ENCODE measurements around the gene RNF224. TPM values are rescaled to one million over a fixed set of nuclear protein-coding genes. Genes with fewer than 3 reads are reported as not detected.

Gene RNF224
- total RNA-seq, 4 donors from 2014 or later: 0.19 TPM; not detected in 3

- ATAC-seq (ENCODE audit: low FRiP score) (no peak), DNase-seq (ENCODE audit: low spot score) (no peak)
- TF ChIP-seq, protein P1, sequence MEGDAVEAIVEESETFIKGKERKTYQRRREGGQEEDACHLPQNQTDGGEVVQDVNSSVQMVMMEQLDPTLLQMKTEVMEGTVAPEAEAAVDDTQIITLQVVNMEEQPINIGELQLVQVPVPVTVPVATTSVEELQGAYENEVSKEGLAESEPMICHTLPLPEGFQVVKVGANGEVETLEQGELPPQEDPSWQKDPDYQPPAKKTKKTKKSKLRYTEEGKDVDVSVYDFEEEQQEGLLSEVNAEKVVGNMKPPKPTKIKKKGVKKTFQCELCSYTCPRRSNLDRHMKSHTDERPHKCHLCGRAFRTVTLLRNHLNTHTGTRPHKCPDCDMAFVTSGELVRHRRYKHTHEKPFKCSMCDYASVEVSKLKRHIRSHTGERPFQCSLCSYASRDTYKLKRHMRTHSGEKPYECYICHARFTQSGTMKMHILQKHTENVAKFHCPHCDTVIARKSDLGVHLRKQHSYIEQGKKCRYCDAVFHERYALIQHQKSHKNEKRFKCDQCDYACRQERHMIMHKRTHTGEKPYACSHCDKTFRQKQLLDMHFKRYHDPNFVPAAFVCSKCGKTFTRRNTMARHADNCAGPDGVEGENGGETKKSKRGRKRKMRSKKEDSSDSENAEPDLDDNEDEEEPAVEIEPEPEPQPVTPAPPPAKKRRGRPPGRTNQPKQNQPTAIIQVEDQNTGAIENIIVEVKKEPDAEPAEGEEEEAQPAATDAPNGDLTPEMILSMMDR (IDR thresholded peaks at IDR 0.05): no peak
Measured at GRCh38 chr9:137243626-137244485, 16.6 kb downstream of the RNF224 start.

DNA sequence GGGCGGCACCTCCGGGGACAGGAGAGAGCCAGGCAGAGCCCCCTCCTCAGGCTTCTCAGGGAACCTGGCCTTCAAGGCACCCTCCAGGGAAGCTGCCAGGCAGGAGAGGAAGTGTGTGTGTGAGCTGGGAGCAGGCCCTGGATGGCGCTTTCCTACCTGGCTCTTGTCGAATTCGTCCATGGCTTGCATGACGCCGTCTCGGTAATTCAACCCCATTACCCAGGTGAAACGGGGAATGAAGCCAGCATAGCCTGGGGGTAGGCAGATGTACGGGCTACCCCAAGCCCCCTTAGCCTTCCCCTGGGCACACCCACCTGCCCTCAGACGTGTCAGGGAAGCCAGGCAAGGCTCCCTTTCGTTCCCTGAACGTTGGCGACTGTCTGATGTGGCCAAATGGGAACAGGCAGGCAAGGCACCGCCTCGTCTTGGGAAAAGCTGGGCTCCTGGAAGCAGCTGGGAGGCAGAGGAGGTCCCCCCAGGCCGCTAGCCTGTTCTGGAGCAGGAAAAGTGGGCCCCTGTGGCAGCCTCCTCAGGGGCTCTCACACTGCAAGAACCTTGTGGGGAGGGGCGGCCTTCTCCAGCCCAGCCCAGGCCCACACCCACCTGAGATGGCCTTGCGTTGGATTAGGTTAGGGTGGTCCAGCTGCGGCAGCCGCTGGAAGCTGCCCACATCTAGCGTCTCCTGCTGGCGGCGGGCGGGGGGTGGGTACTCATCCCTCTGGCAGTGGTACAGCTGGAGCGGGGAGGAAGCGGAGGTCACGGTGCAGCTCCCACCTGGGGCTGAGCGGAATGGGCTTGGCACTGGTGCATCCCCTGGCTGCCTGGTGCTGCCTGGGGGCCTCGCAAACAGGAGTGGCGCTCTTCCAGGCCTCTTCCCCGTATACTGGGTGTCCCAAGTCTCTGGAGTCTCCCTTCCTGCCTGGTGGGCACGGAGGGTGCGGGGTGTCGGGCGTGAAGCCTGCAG lies 17.5 kb downstream of the RNF224 start:
- DNase-seq (ENCODE audit: low spot score): no peak
- TF ChIP-seq, protein P1 (IDR thresholded peaks at IDR 0.05): no peak
- ATAC-seq (ENCODE audit: low FRiP score): no peak

GRCh38 chr9:137245450-137246421 lies 18.4 kb downstream of the RNF224 start:
- DNase-seq (ENCODE audit: low spot score) (no peak), ATAC-seq (ENCODE audit: low FRiP score) (no peak)
- TF ChIP-seq, protein P1 (IDR thresholded peaks at IDR 0.05): no peak

- TF ChIP-seq, protein P1 (IDR thresholded peaks at IDR 0.05): no peak
- no peak for ATAC-seq (ENCODE audit: low FRiP score)
Measured at GRCh38 chr9:137247135-137247915, 20.0 kb downstream of the RNF224 start.

DNA sequence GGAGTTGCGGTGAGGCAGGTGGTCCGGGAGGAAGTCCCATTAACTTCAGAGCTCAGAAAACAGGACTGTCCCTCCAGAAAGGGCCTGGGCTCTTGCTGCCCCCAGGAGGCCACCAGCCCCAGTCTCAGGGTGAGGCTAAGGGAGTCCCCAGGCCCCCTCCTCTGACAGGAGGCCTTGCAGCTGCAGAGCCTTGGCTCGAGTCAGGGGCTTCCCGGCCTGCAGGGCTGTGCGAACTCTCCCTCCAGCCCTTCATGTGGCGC lies 20.5 kb downstream of the RNF224 start:
- TF ChIP-seq, protein P1 (IDR thresholded peaks at IDR 0.05): no peak
- DNase-seq (ENCODE audit: low spot score) (no peak), ATAC-seq (ENCODE audit: low FRiP score) (no peak)

More at GRCh38 chr9:137247135-137247915, 20.0 kb downstream of the RNF224 start:
- no peak for DNase-seq (ENCODE audit: low spot score)

Data from omental fat pad (tissue), 4 donors.